Measurements from ENCODE around the gene MRFAP1L1. TPM values are rescaled to one million over a fixed set of nuclear protein-coding genes. Genes with fewer than 3 reads are reported as not detected.

The MRFAP1L1 gene
- total and polyA plus RNA-seq, 10 of the 15 experiments (the other 5 are each of a cell fraction or from before 2014, with no cell fraction given), result 30.6 to 85.1 (median 52.9) TPM

DNA sequence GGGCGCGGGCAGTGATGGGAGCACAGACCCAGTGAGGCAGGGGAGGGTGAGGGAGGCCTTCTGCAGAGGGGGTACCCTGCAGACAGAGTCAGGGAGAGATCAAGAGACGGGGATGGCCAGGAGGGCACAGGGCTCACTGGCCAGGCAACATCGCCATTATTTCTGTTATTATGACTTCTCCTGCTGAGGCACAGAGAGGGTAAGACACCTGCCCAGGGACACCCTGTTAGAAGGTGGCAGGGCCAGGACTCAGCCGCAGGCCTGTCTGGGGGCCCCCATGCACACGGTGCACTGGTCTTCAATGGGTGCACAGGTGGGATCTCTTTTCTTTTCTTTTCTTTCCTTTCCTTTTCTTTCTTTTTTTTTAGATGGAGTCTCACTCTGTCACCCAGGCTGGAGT is 22.1 kb upstream of the MRFAP1L1 start:
- Histone ChIP-seq H3K79me2 (ENCODE audit: control insufficient read depth, insufficient read depth, low read length) (no peaks in the 10 kb centered on the region), H3K4me2 (ENCODE audit: control insufficient read depth, insufficient read depth) (no peak overlapping the region), H3K9ac (ENCODE audit: control insufficient read depth, insufficient read depth, low read length) (no peak overlapping the region), H3K36me3 (ENCODE audit: control insufficient read depth in 2 of 2, insufficient read depth in 2 of 2, low read length in 1 of 2) (no peaks in the 10 kb centered on the region), H4K20me1 (ENCODE audit: control insufficient read depth, insufficient read depth) (no peaks in the 10 kb centered on the region), H3K9me3 (replicated peaks; ENCODE audit: control insufficient read depth, insufficient read depth, low read length) (no peaks in the 10 kb centered on the region), H3K27me3 (replicated peaks in 1 of 2; ENCODE audit: control insufficient read depth in 2 of 2, insufficient read depth in 2 of 2, low read length in 1 of 2) (no peaks in the 10 kb centered on the region), H3K4me1 (ENCODE audit: control insufficient read depth, insufficient read depth, low read length) (no peaks in the 10 kb centered on the region), H2AFZ (ENCODE audit: control insufficient read depth, low read depth, low read length) (no peak overlapping the region), H3K4me3 (no peak overlapping the region), H3K27ac (ENCODE audit: control insufficient read depth, insufficient read depth) (no peak overlapping the region)
- DNase-seq (ENCODE audit: low read depth, low spot score) (no peak), ATAC-seq (no peak), FAIRE-seq (no peak)
- TF ChIP-seq FOXM1 (IDR thresholded peaks at IDR 0.05; ENCODE audit: low read depth, low read length) (no peak), IRF3 (IDR thresholded peaks at IDR 0.05) (no peak), HDAC6 (IDR thresholded peaks at IDR 0.05; ENCODE audit: unreplicated experiment) (no peak), DPF2 (IDR thresholded peaks at IDR 0.05) (no peak), RB1 (IDR thresholded peaks at IDR 0.05; ENCODE audit: borderline replicate concordance) (no peak), SKIL (IDR thresholded peaks at IDR 0.05; ENCODE audit: low read depth, poor library complexity, severe bottlenecking) (no peak), ATF7 (IDR thresholded peaks at IDR 0.05; ENCODE audit: low read depth) (no peak), ZNF217 (IDR thresholded peaks at IDR 0.05) (no peak)
- TF ChIP-seq, protein P1, sequence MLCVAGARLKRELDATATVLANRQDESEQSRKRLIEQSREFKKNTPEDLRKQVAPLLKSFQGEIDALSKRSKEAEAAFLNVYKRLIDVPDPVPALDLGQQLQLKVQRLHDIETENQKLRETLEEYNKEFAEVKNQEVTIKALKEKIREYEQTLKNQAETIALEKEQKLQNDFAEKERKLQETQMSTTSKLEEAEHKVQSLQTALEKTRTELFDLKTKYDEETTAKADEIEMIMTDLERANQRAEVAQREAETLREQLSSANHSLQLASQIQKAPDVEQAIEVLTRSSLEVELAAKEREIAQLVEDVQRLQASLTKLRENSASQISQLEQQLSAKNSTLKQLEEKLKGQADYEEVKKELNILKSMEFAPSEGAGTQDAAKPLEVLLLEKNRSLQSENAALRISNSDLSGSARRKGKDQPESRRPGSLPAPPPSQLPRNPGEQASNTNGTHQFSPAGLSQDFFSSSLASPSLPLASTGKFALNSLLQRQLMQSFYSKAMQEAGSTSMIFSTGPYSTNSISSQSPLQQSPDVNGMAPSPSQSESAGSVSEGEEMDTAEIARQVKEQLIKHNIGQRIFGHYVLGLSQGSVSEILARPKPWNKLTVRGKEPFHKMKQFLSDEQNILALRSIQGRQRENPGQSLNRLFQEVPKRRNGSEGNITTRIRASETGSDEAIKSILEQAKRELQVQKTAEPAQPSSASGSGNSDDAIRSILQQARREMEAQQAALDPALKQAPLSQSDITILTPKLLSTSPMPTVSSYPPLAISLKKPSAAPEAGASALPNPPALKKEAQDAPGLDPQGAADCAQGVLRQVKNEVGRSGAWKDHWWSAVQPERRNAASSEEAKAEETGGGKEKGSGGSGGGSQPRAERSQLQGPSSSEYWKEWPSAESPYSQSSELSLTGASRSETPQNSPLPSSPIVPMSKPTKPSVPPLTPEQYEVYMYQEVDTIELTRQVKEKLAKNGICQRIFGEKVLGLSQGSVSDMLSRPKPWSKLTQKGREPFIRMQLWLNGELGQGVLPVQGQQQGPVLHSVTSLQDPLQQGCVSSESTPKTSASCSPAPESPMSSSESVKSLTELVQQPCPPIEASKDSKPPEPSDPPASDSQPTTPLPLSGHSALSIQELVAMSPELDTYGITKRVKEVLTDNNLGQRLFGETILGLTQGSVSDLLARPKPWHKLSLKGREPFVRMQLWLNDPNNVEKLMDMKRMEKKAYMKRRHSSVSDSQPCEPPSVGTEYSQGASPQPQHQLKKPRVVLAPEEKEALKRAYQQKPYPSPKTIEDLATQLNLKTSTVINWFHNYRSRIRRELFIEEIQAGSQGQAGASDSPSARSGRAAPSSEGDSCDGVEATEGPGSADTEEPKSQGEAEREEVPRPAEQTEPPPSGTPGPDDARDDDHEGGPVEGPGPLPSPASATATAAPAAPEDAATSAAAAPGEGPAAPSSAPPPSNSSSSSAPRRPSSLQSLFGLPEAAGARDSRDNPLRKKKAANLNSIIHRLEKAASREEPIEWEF (IDR thresholded peaks at IDR 0.05; ENCODE audit: insufficient replicate concordance, low read depth, low read length), result no peak
- 83% methylated on average over 6 of the region's 6 CpGs for WGBS (ENCODE audit: insufficient coverage, insufficient replicate concordance, low lambda C conversion rate, missing lambda C conversion rate)
- CTCF ChIA-PET, result no interaction called here
- intact Hi-C loops (cut with micrococcal nuclease; ENCODE audit: unreplicated experiment) (no loop called here), in situ Hi-C loops (cut with MboI) (no loop called here)
- RAD21 ChIA-PET (ENCODE audit: unreplicated experiment), result interaction anchor here (1.5 kb wide), 1 partner anchor 160 kb away, joined by 4 read pairs; no protein-coding TSS in a partner anchor
- BruUV-seq (replicated peaks), result no TSS peak
- SMC1A ChIA-PET (ENCODE audit: uncharacterized antibody, unreplicated experiment), result interaction anchor here (1.2 to 1.5 kb wide), 2 partner anchors 12 to 14 kb away, joined by 3 to 5 read pairs; no protein-coding TSS in a partner anchor
- POLR2A ChIA-PET, result no interaction called here

All from GM12878 (cell line).